Activated B cell treated with CpG ODN at 0.5 μM for 24 hours (primary cell): Measurements from ENCODE around the gene SLC12A9. TPM values are rescaled to one million over a fixed set of nuclear protein-coding genes. Genes with fewer than 3 reads are reported as not detected.
"Not testable (repeated sequence)": the region's sequence is repeated elsewhere in the genome, so short reads cannot be mapped to it uniquely, and the experiment has no call there.

Experiments
- ATAC-seq: fragments of 200-7000 bp; cut with Tn5 transposase; one replicate; pipeline ENCODE4 v1.10.0; 2021; ENCODE audit warnings: low read depth, mild to moderate bottlenecking, moderate library complexity
- CTCF ChIA-PET: fragments of 350-600 bp; sonication (Branson Sonifier 250); formaldehyde crosslinking; loops from one replicate; lab custom pipeline; 2021; ENCODE audit warnings: antibody characterized with exemption; lab: Charles Lee
- POLR2A ChIA-PET: fragments of 350-600 bp; sonication (Branson Sonifier 250); formaldehyde crosslinking; loops from one replicate; lab custom pipeline; 2021; ENCODE audit warnings: antibody characterized with exemption; lab: Charles Lee
- DNase-seq: peaks from one replicate; pipeline ENCODE4 v3.0.0; 2022
- H3K27ac Mint-ChIP-seq: one replicate; pipeline ENCODE4 v1.8.0; 2020; ENCODE audit warnings: mixed read lengths
- H3K27me3 Mint-ChIP-seq: one replicate; pipeline ENCODE4 v1.8.0; 2021; ENCODE audit warnings: mixed read lengths
- H3K36me3 Mint-ChIP-seq: one replicate; pipeline ENCODE4 v1.8.0; 2021; ENCODE audit warnings: low read depth, mixed read lengths
- H3K4me1 Mint-ChIP-seq: one replicate; pipeline ENCODE4 v1.8.0; 2021; ENCODE audit warnings: mixed read lengths
- H3K4me3 Mint-ChIP-seq: one replicate; pipeline ENCODE4 v1.8.0; 2020; ENCODE audit warnings: mild to moderate bottlenecking, mixed read lengths
- H3K9me3 Mint-ChIP-seq: one replicate; pipeline ENCODE4 v1.8.0; 2020; ENCODE audit warnings: mixed read lengths
- CTCF ChIP-seq: fragments of 200-600 bp; IDR thresholded peaks from one replicate; pipeline ENCODE4 v1.8.0; 2022; ENCODE audit warnings: antibody characterized with exemption, mild to moderate bottlenecking
- intact Hi-C: fragments of 100-400 bp; cut with micrococcal nuclease; formaldehyde crosslinking; loops from one replicate; pipeline ENCODE4 v1.15.1; 2024
- total RNA-seq: library from RNA; stranded (reverse); gene quantifications from 2 replicates; pipeline ENCODE4 v1.2.3, GENCODE V29; 2022

SLC12A9 gene
- total RNA-seq, 1 donor from 2014 or later, result 48.9 TPM

- CTCF ChIA-PET, result no interaction called here
- POLR2A ChIA-PET, result interaction anchor here (0.7 kb wide), 1 partner anchor 273 kb away, joined by 5 read pairs; the partner anchor contains the start of gene TRIM56
- DNase-seq (no peak), ATAC-seq (no peak)
- no peaks in the 10 kb centered on the region for H3K27me3 Mint-ChIP-seq
- no peak overlapping the region for H3K4me3 Mint-ChIP-seq
- H3K27ac Mint-ChIP-seq, result no peak overlapping the region
- intact Hi-C loops, result no loop called here
- no peak for TF ChIP-seq CTCF
- no peaks in the 10 kb centered on the region for H3K4me1 Mint-ChIP-seq
- no peaks in the 10 kb centered on the region for H3K36me3 Mint-ChIP-seq
- no peaks in the 10 kb centered on the region for H3K9me3 Mint-ChIP-seq
These were observed 39.8 kb upstream of the SLC12A9 start for GRCh38 chr7:100812729-100813128.

GRCh38 chr7:100816515-100816914 is 36.0 kb upstream of the SLC12A9 start:
- POLR2A ChIA-PET, result interaction anchor here (0.9 kb wide), 1 partner anchor 13 kb away, joined by 3 read pairs; no protein-coding TSS in a partner anchor
- DNase-seq, CTCF ChIA-PET, H3K9me3 Mint-ChIP-seq, H3K4me3 Mint-ChIP-seq, intact Hi-C loops, H3K4me1 Mint-ChIP-seq, ATAC-seq, H3K27me3 Mint-ChIP-seq, H3K36me3 Mint-ChIP-seq, H3K27ac Mint-ChIP-seq: not testable (repeated sequence)

- ChIA-PET POLR2A (no interaction called here), CTCF (no interaction called here)
- Mint-ChIP-seq H3K36me3 (no peaks in the 10 kb centered on the region), H3K4me3 (no peak overlapping the region), H3K4me1 (no peaks in the 10 kb centered on the region), H3K27me3 (no peaks in the 10 kb centered on the region), H3K9me3 (no peaks in the 10 kb centered on the region), H3K27ac (no peak overlapping the region)
- no peak for ATAC-seq
- intact Hi-C loops, result no loop called here
- no peak for TF ChIP-seq CTCF
- no peak for DNase-seq
These were observed 35.4 kb upstream of the SLC12A9 start for GRCh38 chr7:100817097-100817496.

GRCh38 chr7:100818366-100818765 is 34.1 kb upstream of the SLC12A9 start:
- ChIA-PET CTCF (interaction anchor here (1.2 kb wide), 1 partner anchor 258 kb away, joined by 3 read pairs; no protein-coding TSS in a partner anchor), POLR2A (no interaction called here)
- intact Hi-C loops, result no loop called here
- Mint-ChIP-seq H3K4me1 (no peaks in the 10 kb centered on the region), H3K4me3 (no peak overlapping the region), H3K9me3 (no peaks in the 10 kb centered on the region), H3K27me3 (no peaks in the 10 kb centered on the region), H3K36me3 (no peaks in the 10 kb centered on the region), H3K27ac (no peak overlapping the region)
- DNase-seq (no peak), ATAC-seq (no peak)
- TF ChIP-seq CTCF, result no peak

GRCh38 chr7:100818825-100819224 is 33.7 kb upstream of the SLC12A9 start:
- Mint-ChIP-seq H3K27me3 (peaks cover 2% of the 10 kb centered on the region), H3K36me3 (no peaks in the 10 kb centered on the region), H3K27ac (no peak overlapping the region), H3K9me3 (no peaks in the 10 kb centered on the region), H3K4me3 (no peak overlapping the region), H3K4me1 (no peaks in the 10 kb centered on the region)
- DNase-seq, result no peak
- intact Hi-C loops, result no loop called here
- CTCF ChIA-PET, result interaction anchor here (1.2 kb wide), 1 partner anchor 259 kb away, joined by 3 read pairs; no protein-coding TSS in a partner anchor
- POLR2A ChIA-PET, result no interaction called here
- ATAC-seq, result no peak
- TF ChIP-seq CTCF, result no peak

GRCh38 chr7:100819586-100819985 is 32.9 kb upstream of the SLC12A9 start:
- DNase-seq (no peak), ATAC-seq (no peak)
- no peaks in the 10 kb centered on the region for H3K9me3 Mint-ChIP-seq
- TF ChIP-seq CTCF, result no peak
- H3K4me1 Mint-ChIP-seq, result no peaks in the 10 kb centered on the region
- no peaks in the 10 kb centered on the region for H3K36me3 Mint-ChIP-seq
- CTCF ChIA-PET, result no interaction called here
- no peak overlapping the region for H3K4me3 Mint-ChIP-seq
- H3K27me3 Mint-ChIP-seq, result peaks cover 8% of the 10 kb centered on the region
- H3K27ac Mint-ChIP-seq, result no peak overlapping the region
- intact Hi-C loops, result no loop called here
- POLR2A ChIA-PET, result no interaction called here
